T-helper 9 cell (primary cell): ENCODE data around the gene ESRRG.

Source experiments
- DNase-seq: peaks from one replicate; pipeline ENCODE4 v3.0.0-alpha.2; 2020

The ESRRG gene

DNA sequence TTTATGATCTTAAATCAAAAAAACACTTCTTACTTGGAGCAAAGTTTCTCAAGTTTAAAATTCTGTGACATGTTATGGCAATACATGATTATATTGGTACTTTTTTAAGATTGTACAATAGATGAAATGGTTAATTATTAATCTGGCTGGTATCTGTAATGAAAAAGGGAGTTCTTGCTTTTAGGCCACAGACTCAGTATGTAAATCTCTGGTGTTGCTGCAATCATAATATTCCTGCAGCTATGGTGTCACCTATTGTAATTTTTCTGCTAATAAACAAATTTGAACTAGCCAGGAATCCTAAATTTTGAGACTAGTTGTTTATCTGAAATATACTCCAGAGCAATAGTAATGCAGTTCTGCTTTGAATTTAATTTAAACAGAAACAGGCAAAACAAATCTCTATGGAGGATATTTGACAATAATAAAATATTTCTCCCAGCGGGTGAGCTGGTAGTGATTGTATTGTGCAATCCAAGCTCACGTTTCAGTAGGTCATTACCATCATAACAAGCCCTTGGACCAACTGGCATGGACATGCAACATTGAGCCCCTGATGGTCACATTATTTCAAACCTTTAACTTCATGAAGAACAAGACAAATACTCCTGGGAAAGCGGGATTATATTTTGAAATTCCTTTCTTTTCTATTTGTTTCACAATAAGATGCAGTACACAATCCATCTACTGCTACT is 222.8 kb downstream of the ESRRG start:
- no peak for DNase-seq

GRCh38 chr1:216499581-216500272 is 223.5 kb downstream of the ESRRG start:
- no peak for DNase-seq

- DNase-seq = no peak
Observed at GRCh38 chr1:216498277-216498676, 225.0 kb downstream of the ESRRG start.

DNA sequence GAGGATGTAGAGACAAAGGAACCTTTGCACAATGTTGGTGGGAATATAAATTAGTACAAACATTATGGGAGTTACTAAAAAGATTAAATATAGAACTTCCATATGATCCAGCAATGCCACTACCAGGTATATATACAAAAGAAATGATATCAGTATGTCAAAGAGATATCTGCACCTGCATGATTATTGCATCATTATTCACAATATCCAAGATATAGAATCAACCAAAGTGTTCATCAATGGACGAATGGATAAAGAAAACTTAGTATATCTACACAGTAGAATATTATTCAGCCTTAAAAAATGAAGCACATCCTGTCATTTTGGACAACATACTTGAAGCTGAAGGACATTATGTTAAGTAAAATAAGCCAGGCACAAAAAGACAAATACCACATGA is 238.2 kb downstream of the ESRRG start:
- DNase-seq = no peak

- DNase-seq = no peak
Observed at GRCh38 chr1:216483672-216484401, 239.4 kb downstream of the ESRRG start.

GRCh38 chr1:216482620-216483019 is 240.6 kb downstream of the ESRRG start:
- no peak for DNase-seq

DNA sequence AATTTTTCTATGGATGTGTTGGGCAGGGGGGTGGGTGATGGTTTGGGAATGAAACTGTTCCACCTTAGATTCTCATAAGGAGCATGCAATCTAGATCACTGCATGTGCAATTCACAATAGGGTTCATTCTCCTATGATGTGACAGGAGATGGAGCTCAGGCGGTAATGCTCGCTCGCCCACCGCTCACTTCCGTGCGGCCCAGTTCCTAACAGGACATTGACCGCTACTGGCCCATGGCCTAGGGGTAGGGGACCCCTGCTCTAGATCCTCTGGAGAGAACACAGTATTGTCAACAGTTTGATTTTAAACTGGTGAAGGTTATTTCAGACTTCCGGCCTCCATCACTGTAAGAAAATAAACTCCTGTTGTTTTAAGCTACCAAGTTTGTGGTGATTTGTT is 245.0 kb downstream of the ESRRG start:
- DNase-seq = no peak

DNA sequence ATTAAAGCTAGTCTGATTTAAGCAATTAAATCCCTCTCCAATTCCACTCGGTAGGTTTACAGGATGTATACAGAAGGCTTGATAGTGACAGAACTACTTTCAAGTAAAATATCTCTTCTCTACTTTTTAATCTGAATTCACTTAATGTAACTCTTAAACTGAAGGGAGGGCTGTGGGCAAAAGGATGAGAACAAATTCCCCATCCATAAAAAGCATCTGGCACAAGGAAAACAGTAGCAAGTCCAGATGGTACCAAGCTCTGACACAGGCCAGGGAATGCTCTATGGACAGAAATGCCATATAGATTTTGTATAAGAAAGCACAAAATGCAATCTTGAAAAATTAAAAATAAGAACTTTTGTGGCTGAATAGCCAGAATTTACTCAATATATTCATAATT is 246.9 kb downstream of the ESRRG start:
- no peak for DNase-seq

DNA sequence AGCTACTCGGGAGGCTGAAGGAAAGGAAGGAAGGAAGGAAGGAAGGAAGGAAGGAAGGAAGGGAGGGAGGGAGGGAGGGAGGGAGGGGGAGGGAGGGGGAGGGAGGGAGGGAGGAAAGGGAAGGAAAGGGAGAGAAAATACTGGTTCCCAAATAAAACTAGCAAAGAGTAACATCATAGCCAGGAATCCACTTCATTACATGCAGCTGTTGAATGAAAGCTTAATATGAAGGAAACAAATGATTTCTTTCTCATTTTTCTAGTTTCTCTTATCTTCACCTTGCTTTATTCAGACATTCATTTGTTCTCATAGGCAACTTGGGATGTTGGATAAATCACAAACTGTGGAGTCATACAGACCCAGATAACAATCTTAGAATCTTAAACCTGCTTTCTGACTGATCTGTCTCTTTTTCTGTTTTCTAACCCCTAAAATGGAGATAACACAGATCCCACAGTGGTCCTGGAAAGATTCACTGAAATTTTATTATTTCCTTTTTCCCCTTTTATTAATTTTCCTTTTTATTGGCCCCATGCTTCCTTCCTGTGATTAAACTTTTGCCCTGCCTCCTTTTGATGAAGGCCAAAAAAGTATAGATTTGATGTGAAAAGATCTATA is 247.5 kb downstream of the ESRRG start:
- DNase-seq = no peak

DNA sequence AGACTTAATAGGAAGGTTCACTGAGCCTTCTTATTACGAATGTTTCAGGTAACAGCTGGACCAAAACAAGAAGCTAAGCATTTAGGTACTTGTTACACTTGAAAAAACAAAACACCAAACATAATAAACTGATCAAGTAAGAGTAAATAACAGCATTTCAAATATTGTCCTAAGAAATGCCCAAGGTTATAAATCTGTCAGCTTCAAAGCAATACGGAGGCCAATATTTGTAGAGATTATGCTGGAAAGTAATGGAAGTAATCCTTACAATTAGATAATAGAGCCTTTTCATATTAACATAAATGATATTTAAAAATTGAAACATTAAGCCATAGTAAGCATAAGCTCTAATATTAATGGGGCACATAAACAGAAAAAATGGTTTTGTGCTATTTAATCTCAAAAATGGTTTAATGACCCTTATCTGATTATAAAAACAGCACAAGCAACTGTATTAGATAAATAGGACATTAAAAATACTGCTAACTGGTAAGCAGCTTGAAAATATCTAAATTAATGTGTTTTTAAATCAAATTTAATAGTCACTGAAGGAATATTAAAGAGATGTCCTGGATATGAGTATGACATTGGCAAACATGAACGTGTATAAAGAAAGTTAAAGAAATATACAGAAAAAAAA is 256.9 kb downstream of the ESRRG start:
- no peak for DNase-seq

GRCh38 chr1:216464489-216464888 is 258.7 kb downstream of the ESRRG start:
- no peak for DNase-seq

DNA sequence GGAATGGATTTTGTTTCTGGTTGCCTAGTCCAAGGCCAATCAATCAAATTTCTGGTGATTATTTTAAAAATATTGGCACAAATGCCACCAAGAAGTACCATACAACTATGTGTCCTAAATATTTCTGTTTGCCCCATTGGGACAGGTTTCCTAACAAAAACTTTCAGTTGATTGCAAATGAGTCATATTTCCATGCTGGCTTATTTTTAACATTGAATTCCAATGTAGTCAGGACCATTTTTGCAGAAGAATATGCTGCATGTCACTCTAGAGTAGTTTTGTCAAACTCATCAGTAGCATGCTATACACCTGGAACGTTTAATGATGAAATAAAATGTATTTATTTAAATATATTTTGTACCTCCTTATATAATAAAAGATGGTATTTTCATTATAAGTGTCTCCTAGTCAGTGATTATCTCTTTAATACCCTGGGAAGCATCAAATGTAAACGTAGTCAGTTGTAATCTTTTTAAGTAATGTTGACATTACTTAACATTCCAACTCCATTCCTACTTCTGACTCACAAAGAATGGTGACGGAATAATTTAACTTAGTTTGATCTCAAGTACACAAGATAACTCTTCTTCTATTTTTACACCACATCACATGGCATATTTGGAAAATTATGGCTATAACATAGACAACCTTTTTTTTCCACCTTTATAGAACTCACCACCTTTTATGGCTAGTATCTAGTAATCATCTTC is 261.0 kb downstream of the ESRRG start:
- DNase-seq = no peak

DNA sequence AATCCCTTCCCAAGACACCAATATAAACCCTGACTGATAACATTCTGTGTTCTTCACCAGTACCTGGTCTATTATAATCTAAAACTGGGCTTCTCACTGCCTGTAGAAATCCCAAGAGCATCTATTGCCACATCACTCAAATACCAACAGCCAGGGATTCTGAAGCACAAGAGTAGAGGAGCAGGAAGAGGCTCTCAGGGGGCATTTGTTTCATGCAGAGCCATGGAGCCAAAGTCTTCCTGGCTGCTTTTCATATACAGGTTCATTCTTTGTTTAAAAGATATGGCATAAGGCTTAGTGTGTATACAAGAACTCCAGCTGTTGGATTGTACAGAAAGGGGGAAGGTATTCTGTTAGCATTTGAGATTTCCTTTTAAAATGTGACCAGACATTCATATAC is 261.8 kb downstream of the ESRRG start:
- no peak for DNase-seq

- no peak for DNase-seq
Observed at GRCh38 chr1:216459651-216460207, 263.5 kb downstream of the ESRRG start.

GRCh38 chr1:216458812-216459211 is 264.4 kb downstream of the ESRRG start:
- no peak for DNase-seq

- no peak for DNase-seq
Observed at GRCh38 chr1:216457356-216457755, 265.9 kb downstream of the ESRRG start.

DNA sequence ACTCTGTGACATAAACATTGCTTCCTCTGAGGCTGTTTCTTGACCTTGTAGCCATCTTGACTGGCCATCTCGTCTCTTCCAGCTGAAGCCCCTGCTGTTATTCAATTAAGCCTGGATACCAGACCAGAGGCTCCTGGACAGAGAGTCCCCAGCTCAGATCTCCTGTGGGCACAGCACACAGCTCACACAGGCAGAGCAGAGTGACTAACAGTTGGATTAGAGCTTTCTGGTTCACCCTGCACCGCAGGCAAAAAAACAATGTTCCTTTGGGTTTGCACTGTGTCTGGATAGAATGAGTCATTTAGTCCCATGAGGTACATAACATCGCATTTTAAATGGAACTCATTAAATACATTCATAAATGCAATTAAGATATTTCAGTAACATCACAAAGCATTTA is 266.5 kb downstream of the ESRRG start:
- DNase-seq = no peak

DNA sequence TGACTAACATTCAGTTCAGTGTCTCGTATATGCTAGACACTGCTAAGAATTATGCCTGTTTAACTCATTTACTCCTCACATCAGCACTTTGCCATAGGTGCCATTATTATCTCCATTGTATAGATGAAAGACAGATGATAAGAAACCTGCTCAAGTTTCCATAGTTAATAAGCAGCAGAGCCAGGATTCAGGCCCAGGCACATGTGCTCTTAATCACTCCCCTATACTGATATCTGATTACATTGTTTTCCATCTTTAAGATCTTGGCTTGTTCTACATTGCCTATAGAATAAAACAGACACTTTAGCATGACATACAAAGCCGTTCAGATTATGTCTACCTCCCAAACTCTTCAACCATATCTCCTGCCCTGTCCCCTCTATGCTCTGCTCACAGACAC is 269.5 kb downstream of the ESRRG start:
- DNase-seq = no peak
